Common myeloid progenitor, CD34-positive (primary cell): ENCODE results near the gene DTD1.

Experiments
- CTCF ChIA-PET: fragments of 350-600 bp; sonication (Branson Sonifier 250); formaldehyde crosslinking; loops from one replicate; lab custom pipeline; 2021; ENCODE audit warnings: antibody characterized with exemption; lab: Charles Lee
- POLR2A ChIA-PET: fragments of 350-600 bp; sonication (Branson Sonifier 250); formaldehyde crosslinking; loops from one replicate; lab custom pipeline; 2021; ENCODE audit warnings: antibody characterized with exemption; lab: Charles Lee
- DNase-seq, 3 donors: peaks; one replicate each; pipeline versions ENCODE4 v3.0.0 to v3.0.0-alpha.2; 2013
- H3K27ac ChIP-seq, 2 experiments: 1 replicate in 1 of 2; 2 replicates in 1 of 2; pipeline ENCODE4 v1.7.0; 2013; ENCODE audit warnings: inconsistent platforms in 2 of 2, low read length in 2 of 2, mild to moderate bottlenecking in 2 of 2, low read depth in 1 of 2, moderate library complexity in 1 of 2; ENCODE audit not compliant: severe bottlenecking in 2 of 2, insufficient read depth in 1 of 2, poor library complexity in 1 of 2
- H3K27me3 ChIP-seq, 5 experiments: replicated peaks in 2 of 5; 1 replicate in 3 of 5; 2 replicates in 2 of 5; pipeline versions ENCODE4 v1.6.1 to v1.7.0; 2013; ENCODE audit warnings: low read length in 4 of 5, mild to moderate bottlenecking in 2 of 5, moderate library complexity in 2 of 5, inconsistent platforms in 1 of 5; ENCODE audit not compliant: insufficient read depth in 5 of 5, control insufficient read depth in 4 of 5
- H3K36me3 ChIP-seq, 4 experiments: 1 replicate in 2 of 4; 2 replicates in 2 of 4; pipeline versions ENCODE4 v1.6.1 to v1.7.0; 2013; ENCODE audit warnings: low read length in 3 of 4, control low read depth in 1 of 4, mild to moderate bottlenecking in 1 of 4; ENCODE audit not compliant: control insufficient read depth in 4 of 4, insufficient read depth in 4 of 4
- H3K4me1 ChIP-seq, 4 experiments: 1 replicate in 3 of 4; 2 replicates in 1 of 4; pipeline versions ENCODE4 v1.6.1 to v1.7.1; 2013; ENCODE audit warnings: low read length in 3 of 4, mild to moderate bottlenecking in 3 of 4, control low read depth in 1 of 4, inconsistent platforms in 1 of 4, moderate library complexity in 1 of 4; ENCODE audit not compliant: control insufficient read depth in 4 of 4, insufficient read depth in 4 of 4; ENCODE audit errors: control extremely low read depth in 1 of 4
- H3K4me3 ChIP-seq, 7 experiments: 1 replicate in 4 of 7; 2 replicates in 3 of 7; pipeline versions ENCODE4 v1.5.1 to v1.7.0; 2013; ENCODE audit warnings: mild to moderate bottlenecking in 7 of 7, low read length in 6 of 7, moderate library complexity in 6 of 7, inconsistent platforms in 2 of 7, low read depth in 2 of 7, control low read depth in 1 of 7; ENCODE audit not compliant: insufficient read depth in 4 of 7, control insufficient read depth in 1 of 7; ENCODE audit errors: extremely low read depth in 1 of 7
- H3K9me3 ChIP-seq, 5 experiments: 1 replicate in 4 of 5; 2 replicates in 1 of 5; pipeline versions ENCODE4 v1.6.1 to v1.7.1; 2013; ENCODE audit warnings: low read length in 4 of 5, mild to moderate bottlenecking in 2 of 5, inconsistent platforms in 1 of 5, low read depth in 1 of 5, moderate library complexity in 1 of 5; ENCODE audit not compliant: control insufficient read depth in 4 of 5, insufficient read depth in 2 of 5; ENCODE audit errors: control extremely low read depth in 1 of 5
- WGBS: methylation state at CpG from one replicate; pipeline ENCODE4 v1.1.5; 2013; ENCODE audit not compliant: insufficient coverage; 5-methylcytosine and 5-hydroxymethylcytosine counted together

The DTD1 gene

DNA sequence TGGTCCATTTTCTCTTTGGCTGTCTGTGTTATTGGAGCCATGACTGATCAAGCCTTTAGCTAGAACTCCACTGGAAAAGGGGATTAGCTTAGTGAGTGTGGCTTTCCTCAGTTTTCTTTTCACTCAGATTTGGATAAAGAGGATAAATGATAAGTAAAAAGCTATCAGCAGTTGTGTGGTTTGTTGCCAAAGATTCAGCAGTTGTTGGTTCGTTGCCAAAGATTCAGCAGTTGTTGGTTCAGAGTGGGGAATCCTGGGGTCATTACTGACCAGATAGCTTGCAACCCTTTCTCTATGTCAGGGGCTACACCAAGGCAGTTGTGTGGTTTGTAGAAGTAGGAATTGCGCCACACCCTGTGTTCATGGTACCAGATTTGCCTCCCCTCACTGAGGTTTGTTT, 118.1 kb downstream of the DTD1 start:
- CTCF ChIA-PET, result interaction anchor here (0.6 to 2.2 kb wide), 3 partner anchors 12 to 74 kb away, joined by 3 to 4 read pairs (median 3); no protein-coding TSS in a partner anchor
- Histone ChIP-seq H3K9me3 (no peaks in the 10 kb centered on the region), H3K4me3 (no peak overlapping the region)

DNA sequence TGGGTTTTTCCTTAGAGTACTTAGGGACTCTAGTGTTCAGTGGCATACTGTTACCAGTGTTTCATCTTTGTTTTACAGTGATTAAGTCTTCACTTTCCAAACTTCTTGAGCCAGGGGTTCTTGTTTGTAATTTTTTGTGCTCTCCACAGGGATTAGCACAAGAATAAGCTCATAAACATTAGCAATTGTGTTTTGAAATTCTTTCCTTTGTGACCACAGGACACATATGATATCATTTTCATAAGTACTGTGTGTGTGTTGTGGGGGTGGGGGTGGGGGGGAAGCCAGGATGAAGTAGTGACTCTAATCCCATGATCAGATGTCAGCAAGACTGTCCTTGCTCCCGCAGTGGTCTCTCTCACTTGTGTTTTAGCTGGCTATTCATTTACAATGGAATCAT, 124.3 kb downstream of the DTD1 start:
- no peaks in the 10 kb centered on the region for H3K4me1 ChIP-seq
- H3K9me3 ChIP-seq, result no peaks in the 10 kb centered on the region
- WGBS, result 100% methylated on average over 1 of the region's 1 CpG
- DNase-seq, result no peak
- ChIA-PET CTCF (no interaction called here), POLR2A (no interaction called here)
- H3K27me3 ChIP-seq, result no peaks in the 10 kb centered on the region
- H3K4me3 ChIP-seq, result no peak overlapping the region
- H3K36me3 ChIP-seq, result peaks cover 0 to 4% (median 1%) of the 10 kb centered on the region in 4 experiments
- H3K27ac ChIP-seq, result no peak overlapping the region

More for the DNA sequence above, 118.1 kb downstream of the DTD1 start:
- DNase-seq, result no peak
- Histone ChIP-seq H3K4me1 (peaks cover 3 to 11% (median 9%) of the 10 kb centered on the region in 4 experiments), H3K27me3 (no peaks in the 10 kb centered on the region), H3K36me3 (no peaks in the 10 kb centered on the region), H3K27ac (no peak overlapping the region)
- 80% methylated on average over 1 of the region's 2 CpGs for WGBS
- POLR2A ChIA-PET, result no interaction called here

DNA sequence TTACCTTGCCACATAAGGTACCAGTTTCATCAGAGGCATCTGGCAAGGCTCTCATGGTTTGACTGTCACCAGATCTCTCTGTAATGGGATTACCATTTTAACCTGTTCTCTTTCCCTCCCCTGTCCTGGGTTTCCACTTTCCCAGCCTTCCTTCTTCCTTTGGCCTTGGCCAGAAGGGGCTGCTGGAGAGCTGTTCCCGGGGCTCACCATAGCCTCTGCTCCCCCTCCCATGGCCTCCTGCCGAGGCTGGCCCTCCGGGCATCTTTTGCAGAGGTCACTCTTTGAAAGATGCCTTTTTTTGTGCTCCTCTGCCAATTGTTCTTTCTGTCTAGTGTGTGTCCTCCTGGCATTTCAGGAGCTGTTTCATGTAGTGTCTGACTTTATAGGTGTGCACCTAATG, 125.0 kb downstream of the DTD1 start:
- Histone ChIP-seq H3K4me3 (no peak overlapping the region), H3K4me1 (no peaks in the 10 kb centered on the region), H3K9me3 (no peaks in the 10 kb centered on the region), H3K27ac (no peak overlapping the region), H3K27me3 (no peaks in the 10 kb centered on the region), H3K36me3 (peaks cover 0 to 4% (median 1%) of the 10 kb centered on the region in 4 experiments)
- DNase-seq, result no peak
- WGBS, result 100% methylated on average over 3 of the region's 3 CpGs
- CTCF ChIA-PET, result no interaction called here
- POLR2A ChIA-PET, result no interaction called here

DNA sequence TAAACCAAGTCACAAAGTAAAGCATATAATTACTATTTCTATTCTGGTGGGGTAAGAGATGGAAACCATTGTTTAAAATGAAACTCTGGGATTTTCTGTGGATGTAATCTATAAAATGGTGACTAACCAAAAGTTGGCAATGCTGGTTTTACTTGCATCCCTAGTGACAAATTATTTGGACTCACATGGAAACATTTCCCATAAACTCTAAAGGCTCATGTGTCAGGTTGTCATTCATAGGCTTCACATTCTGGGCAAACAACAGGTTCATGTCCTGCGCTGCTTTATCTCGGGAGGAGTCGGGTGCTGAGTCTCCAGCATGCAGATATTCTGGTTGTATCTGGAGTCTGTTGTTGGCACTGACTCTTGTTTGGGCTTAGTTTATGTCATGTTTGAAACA, 127.7 kb downstream of the DTD1 start:
- POLR2A ChIA-PET, result no interaction called here
- H3K27me3 ChIP-seq, result no peaks in the 10 kb centered on the region
- WGBS, result 100% methylated on average over 3 of the region's 3 CpGs
- peaks cover 0 to 4% (median 1%) of the 10 kb centered on the region in 4 experiments for H3K36me3 ChIP-seq
- CTCF ChIA-PET, result no interaction called here
- DNase-seq, result no peak
- H3K9me3 ChIP-seq, result no peaks in the 10 kb centered on the region
- no peaks in the 10 kb centered on the region for H3K4me1 ChIP-seq
- H3K4me3 ChIP-seq, result no peak overlapping the region
- no peak overlapping the region for H3K27ac ChIP-seq

DNA sequence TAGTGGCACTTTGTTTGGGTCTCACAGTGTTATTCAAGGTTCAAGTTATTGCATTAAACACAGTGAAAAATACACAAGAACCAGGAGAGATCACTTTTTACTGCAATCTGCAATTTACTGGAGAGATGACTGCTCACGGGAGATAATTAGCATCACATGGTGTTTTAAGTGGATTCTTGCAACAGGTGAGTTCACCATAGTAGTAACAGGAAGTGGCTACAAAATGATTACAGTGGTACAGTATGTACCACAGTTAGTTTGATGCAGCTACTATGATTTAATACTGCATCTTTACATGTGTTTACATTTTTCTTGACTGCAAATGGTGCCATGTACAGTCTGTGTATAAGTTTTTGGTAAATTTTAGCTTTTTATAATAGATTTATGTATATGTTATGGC, 129.2 kb downstream of the DTD1 start:
- Histone ChIP-seq H3K9me3 (peaks cover 0 to 4% (median 0%) of the 10 kb centered on the region in 5 experiments), H3K4me3 (no peak overlapping the region), H3K4me1 (no peaks in the 10 kb centered on the region), H3K36me3 (peaks cover 0 to 4% (median 1%) of the 10 kb centered on the region in 4 experiments), H3K27me3 (no peaks in the 10 kb centered on the region), H3K27ac (no peak overlapping the region)
- WGBS, result 77% methylated on average over 1 of the region's 1 CpG
- peak in 1 of 3 donors; percentile 7 for DNase-seq
- CTCF ChIA-PET, result no interaction called here
- POLR2A ChIA-PET, result no interaction called here

DNA sequence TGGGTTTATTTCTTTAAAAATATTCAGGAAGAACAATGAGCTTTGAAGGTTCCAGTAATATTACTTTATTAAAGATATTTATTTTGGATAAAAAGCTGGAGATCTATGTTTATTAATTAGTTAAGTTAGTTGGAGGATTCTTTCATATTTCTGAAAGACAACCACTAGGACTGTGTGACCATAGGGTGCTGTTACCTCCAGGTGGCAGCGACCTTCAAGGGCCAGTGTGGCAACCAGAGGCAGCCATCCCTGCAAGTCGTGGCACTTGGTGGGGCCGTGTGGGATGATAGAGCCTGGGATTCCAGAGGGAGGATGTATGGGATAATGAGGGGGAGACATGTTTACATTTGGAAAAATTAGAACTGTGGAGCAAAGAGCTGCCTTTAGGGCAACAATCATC, 130.3 kb downstream of the DTD1 start:
- ChIA-PET POLR2A (no interaction called here), CTCF (interaction anchor here (1.1 kb wide), 2 partner anchors 12 to 85 kb away, joined by 3 to 4 read pairs; no protein-coding TSS in a partner anchor)
- Histone ChIP-seq H3K36me3 (peaks cover 0 to 4% (median 1%) of the 10 kb centered on the region in 4 experiments), H3K27me3 (no peaks in the 10 kb centered on the region), H3K27ac (no peak overlapping the region), H3K4me3 (no peak overlapping the region), H3K4me1 (no peaks in the 10 kb centered on the region), H3K9me3 (peaks cover 0 to 4% (median 0%) of the 10 kb centered on the region in 5 experiments)
- 100% methylated on average over 2 of the region's 3 CpGs for WGBS
- DNase-seq, result no peak

DNA sequence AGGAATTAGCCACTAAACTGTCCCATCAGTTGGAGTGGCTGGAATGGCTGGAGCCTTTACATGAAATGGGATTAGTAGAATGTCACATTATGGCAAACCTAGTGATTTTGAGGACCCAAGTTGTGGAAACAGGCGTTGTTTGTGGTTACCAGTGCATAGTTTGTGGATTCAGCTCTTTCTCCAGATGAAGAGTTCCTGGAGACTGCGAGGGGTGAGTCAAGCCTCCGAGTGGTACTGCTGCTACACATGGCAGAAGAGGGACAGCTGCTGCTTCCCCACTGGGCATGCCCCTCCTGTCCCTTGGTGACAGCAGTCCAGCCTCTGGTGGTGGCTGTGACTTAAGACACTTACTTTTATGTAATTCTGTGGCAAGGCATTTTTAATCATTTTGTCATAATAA, 131.6 kb downstream of the DTD1 start:
- ChIA-PET POLR2A (no interaction called here), CTCF (interaction anchor here (1.1 kb wide), 1 partner anchor 87 kb away, joined by 4 read pairs; no protein-coding TSS in a partner anchor)
- Histone ChIP-seq H3K4me1 (no peaks in the 10 kb centered on the region), H3K27ac (no peak overlapping the region), H3K9me3 (peaks cover 0 to 4% (median 0%) of the 10 kb centered on the region in 5 experiments), H3K36me3 (peaks cover 0 to 4% (median 0%) of the 10 kb centered on the region in 4 experiments), H3K27me3 (no peaks in the 10 kb centered on the region), H3K4me3 (no peak overlapping the region)
- DNase-seq, result no peak
- 100% methylated on average over 3 of the region's 3 CpGs for WGBS
